ENCODE data around the gene CARD19. TPM values are rescaled to one million over a fixed set of nuclear protein-coding genes. Genes with fewer than 3 reads are reported as not detected.
A peak's percentile ranks its signal among the peaks of the same experiment; 100 is the strongest.

CARD19 gene
- total and polyA plus RNA-seq, 11 donors: 24.2 to 46.2 (median 30.5) TPM

DNA sequence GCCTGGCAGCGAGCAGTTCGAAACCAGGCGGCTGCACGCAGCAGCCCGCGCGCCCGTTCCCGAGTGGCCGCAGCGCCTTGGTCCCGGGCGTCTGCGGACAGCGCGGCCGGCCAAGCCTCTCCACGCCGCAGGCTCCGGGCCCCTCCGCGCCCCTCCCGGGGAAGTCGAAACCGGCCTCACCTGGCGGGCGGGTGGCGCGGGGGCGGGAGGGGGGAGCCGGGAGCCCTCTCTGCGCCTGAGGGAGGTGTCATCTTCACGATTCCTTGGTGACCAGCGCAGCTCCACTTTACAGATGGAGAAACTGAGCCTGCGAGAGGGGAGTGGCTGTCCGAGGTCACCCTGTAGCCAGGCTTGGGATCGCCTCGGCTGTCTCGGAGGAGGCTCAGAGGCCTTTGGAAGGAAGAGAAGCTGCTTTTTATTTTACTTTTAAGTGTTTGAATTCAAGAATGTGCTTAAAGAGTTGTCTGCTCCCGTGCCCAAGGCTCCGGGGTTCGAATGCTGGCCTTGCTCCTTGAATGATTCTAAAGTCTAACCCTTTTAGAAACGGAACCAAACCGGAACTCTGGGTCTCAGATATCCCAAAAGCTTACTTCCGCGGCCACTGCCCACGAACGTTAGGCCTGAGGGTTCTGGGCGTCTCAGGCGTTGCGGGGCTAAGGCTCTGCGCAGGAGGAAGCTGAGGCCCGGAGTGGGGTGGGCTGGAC, 36.9 kb upstream of the CARD19 start:
- TF ChIP-seq POLR2A (IDR thresholded peaks at IDR 0.05): no peak
- TF ChIP-seq, protein P1, sequence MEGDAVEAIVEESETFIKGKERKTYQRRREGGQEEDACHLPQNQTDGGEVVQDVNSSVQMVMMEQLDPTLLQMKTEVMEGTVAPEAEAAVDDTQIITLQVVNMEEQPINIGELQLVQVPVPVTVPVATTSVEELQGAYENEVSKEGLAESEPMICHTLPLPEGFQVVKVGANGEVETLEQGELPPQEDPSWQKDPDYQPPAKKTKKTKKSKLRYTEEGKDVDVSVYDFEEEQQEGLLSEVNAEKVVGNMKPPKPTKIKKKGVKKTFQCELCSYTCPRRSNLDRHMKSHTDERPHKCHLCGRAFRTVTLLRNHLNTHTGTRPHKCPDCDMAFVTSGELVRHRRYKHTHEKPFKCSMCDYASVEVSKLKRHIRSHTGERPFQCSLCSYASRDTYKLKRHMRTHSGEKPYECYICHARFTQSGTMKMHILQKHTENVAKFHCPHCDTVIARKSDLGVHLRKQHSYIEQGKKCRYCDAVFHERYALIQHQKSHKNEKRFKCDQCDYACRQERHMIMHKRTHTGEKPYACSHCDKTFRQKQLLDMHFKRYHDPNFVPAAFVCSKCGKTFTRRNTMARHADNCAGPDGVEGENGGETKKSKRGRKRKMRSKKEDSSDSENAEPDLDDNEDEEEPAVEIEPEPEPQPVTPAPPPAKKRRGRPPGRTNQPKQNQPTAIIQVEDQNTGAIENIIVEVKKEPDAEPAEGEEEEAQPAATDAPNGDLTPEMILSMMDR (IDR thresholded peaks at IDR 0.05): no peak
- peak overlapping the region in 3 of 12 donors; percentile 9 to 74 (median 34) for H3K27ac ChIP-seq
- 28 to 53% (median 31%) methylated on average over 21 to 53 of the region's 53 CpGs for WGBS, 4 donors
- DNase-seq: no peak
- no peaks in the 10 kb centered on the region for H3K36me3 ChIP-seq
- no peak for ATAC-seq
- peak overlapping the region in 11 of 12 donors; percentile 29 to 72 (median 53) for H3K4me3 ChIP-seq
- intact Hi-C loops (cut with DNase I): loop anchor here in 1 of 10 donors (5.0 kb wide), 1 partner anchor 33 kb away; no protein-coding TSS in a partner anchor
- no peaks in the 10 kb centered on the region for H3K9me3 ChIP-seq
- H3K27me3 ChIP-seq: peaks cover 0 to 15% (median 0%) of the 10 kb centered on the region in 9 donors
- peaks cover 0 to 72% (median 10%) of the 10 kb centered on the region in 12 donors for H3K4me1 ChIP-seq

GRCh38 chr9:93059715-93060578, 36.1 kb upstream of the CARD19 start:
- DNase-seq: no peak
- Histone ChIP-seq H3K36me3 (no peaks in the 10 kb centered on the region), H3K27ac (peak overlapping the region in 1 of 12 donors; percentile 74), H3K27me3 (peaks cover 0 to 15% (median 0%) of the 10 kb centered on the region in 9 donors), H3K9me3 (no peaks in the 10 kb centered on the region), H3K4me1 (peaks cover 0 to 72% (median 11%) of the 10 kb centered on the region in 12 donors), H3K4me3 (peak overlapping the region in 8 of 12 donors; percentile 48 to 72 (median 56))
- TF ChIP-seq, protein P1 (IDR thresholded peaks at IDR 0.05): no peak
- intact Hi-C loops (cut with DNase I): loop anchor here in 1 of 10 donors (5.0 kb wide), 1 partner anchor 32 kb away; no protein-coding TSS in a partner anchor
- no peak for ATAC-seq
- 75 to 100% (median 86%) methylated on average over 6 to 7 of the region's 7 CpGs for WGBS, 4 donors

DNA sequence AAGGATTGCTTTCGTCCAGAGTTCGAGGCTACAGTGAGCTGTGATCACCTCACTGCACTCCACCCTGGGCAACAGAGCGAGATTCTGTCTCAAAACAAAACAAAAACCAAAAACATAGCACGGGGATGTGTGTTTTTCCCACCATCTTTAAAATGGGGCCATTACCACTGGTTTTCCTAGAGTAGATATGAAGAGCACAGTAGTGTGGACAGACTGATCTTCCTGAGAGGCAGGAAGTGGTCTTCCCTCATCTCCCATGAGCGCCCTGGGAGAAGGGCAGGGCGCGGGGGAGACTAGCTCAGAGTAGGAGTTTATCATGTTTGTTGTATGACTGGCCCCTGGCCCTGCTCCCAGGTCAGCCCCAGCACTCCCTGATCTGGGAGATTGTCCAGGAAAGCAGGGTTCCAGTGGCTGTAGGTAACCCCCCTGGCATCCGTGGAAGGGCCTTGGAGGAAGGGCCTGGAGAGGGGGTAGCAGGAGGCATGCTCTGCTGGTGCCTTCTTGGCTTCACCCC, 35.2 kb upstream of the CARD19 start:
- no peak for TF ChIP-seq POLR2A (IDR thresholded peaks at IDR 0.05)
- TF ChIP-seq, protein P1 (IDR thresholded peaks at IDR 0.05): no peak
- Histone ChIP-seq H3K4me1 (peaks cover 0 to 75% (median 11%) of the 10 kb centered on the region in 12 donors), H3K27ac (peak overlapping the region in 1 of 12 donors; percentile 61), H3K4me3 (no peak overlapping the region), H3K36me3 (no peaks in the 10 kb centered on the region), H3K27me3 (peaks cover 0 to 15% (median 0%) of the 10 kb centered on the region in 9 donors), H3K9me3 (no peaks in the 10 kb centered on the region)
- intact Hi-C loops (cut with DNase I): no loop called here
- ATAC-seq (no peak), DNase-seq (no peak)
- 82 to 88% (median 86%) methylated on average over 8 of the region's 8 CpGs for WGBS, 4 donors

Measured in heart left ventricle (tissue), 16 donors.